Heart left ventricle (tissue), 16 donors: ENCODE measurements around the gene CHN2. TPM values are rescaled to one million over a fixed set of nuclear protein-coding genes. Genes with fewer than 3 reads are reported as not detected.

ENCODE experiments used
- ATAC-seq, 4 donors: fragments of 200-7000 bp; cut with Tn5 transposase; one replicate each; pipeline ENCODE4 v1.9.1; 2020 to 2022; ENCODE audit warnings: moderate library complexity in 4 of 4, mild to moderate bottlenecking in 3 of 4, moderate number of reproducible peaks in 1 of 4
- DNase-seq, 5 donors: peaks; one replicate each; pipeline ENCODE4 v3.0.0-alpha.2; 2020
- H3K27ac ChIP-seq, 12 donors: fragments of 200-600 bp; sonication (generic) in 4 of 12; one replicate each; pipeline versions ENCODE4 v1.5.0 to v1.8.0; 2016 to 2022; ENCODE audit warnings: mild to moderate bottlenecking in 2 of 12
- H3K27me3 ChIP-seq, 9 donors: fragments of 200-600 bp; sonication (generic) in 2 of 9; one replicate each; pipeline versions ENCODE4 v1.5.1 to v1.8.0; 2016 to 2022; ENCODE audit warnings: mild to moderate bottlenecking in 3 of 9
- H3K36me3 ChIP-seq, 9 donors: fragments of 200-600 bp; sonication (generic) in 2 of 9; one replicate each; pipeline versions ENCODE4 v1.5.0 to v1.8.0; 2018 to 2022; ENCODE audit warnings: mild to moderate bottlenecking in 2 of 9
- H3K4me1 ChIP-seq, 12 donors: fragments of 200-600 bp; sonication (generic) in 4 of 12; one replicate each; pipeline versions ENCODE4 v1.5.0 to v1.8.0; 2016 to 2022; ENCODE audit warnings: mild to moderate bottlenecking in 3 of 12
- H3K4me3 ChIP-seq, 12 donors: fragments of 200-600 bp; sonication (generic) in 4 of 12; one replicate each; pipeline versions ENCODE4 v1.5.0 to v1.8.0; 2017 to 2022; ENCODE audit warnings: mild to moderate bottlenecking in 9 of 12, moderate library complexity in 4 of 12
- H3K9me3 ChIP-seq, 12 donors: fragments of 200-600 bp; sonication (generic) in 4 of 12; one replicate each; pipeline versions ENCODE4 v1.5.0 to v1.8.0; 2016 to 2022; ENCODE audit warnings: mild to moderate bottlenecking in 1 of 12
- CTCF ChIP-seq, 12 donors: fragments of 200-600 bp; sonication (generic) in 4 of 12; IDR thresholded peaks; one replicate each; pipeline versions ENCODE4 v1.5.0 to v1.8.0; 2018 to 2022; ENCODE audit warnings: antibody characterized with exemption in 12 of 12, mild to moderate bottlenecking in 5 of 12
- POLR2A ChIP-seq, 2 donors: fragments of 450-650 bp; IDR thresholded peaks; one replicate each; pipeline ENCODE4 v1.6.1; 2017; ENCODE audit warnings: antibody characterized with exemption in 2 of 2, mild to moderate bottlenecking in 2 of 2, moderate library complexity in 2 of 2
- whole genome bisulfite sequencing, 4 donors: extraction: QIAGEN DNeasy Blood & Tissue Kit in 2 of 4; methylation state at CpG; one replicate each; pipeline versions ENCODE4 v1.1.5 to v1.1.7; 2013 to 2018; 5-methylcytosine and 5-hydroxymethylcytosine counted together
- intact Hi-C, 10 donors: fragments of 100-400 bp; cut with DNase I; formaldehyde crosslinking; loops; one replicate each; pipeline versions ENCODE4 v1.11.1 to v1.14.2; 2022
- polyA plus RNA-seq, 2 donors: library from polyadenylated mRNA; stranded (reverse); fragments of 200-250 nt; gene quantifications; one replicate each; pipeline ENCODE4 v1.2.3, GENCODE V29; 2013
- total RNA-seq, 9 donors: library from RNA; depleted of rRNA in 2 of 9; stranded (reverse); fragments of >200 nt in 2 of 9; fragmentation: NEBNext Ultra II Directional in 3 of 9; extraction: Animal tissue kit (Norgen Biotek cat#: 25700) in 3 of 9; gene quantifications; one replicate each; pipeline versions ENCODE4 v1.1.0 to v1.2.4, GENCODE V29; 2016 to 2023
- donor health status: ischemic (EF 13 %, LVEDD 7.1; RV severe dilation, severe dysfunction).
- donor health status: healthy with polysubstance abuse.
- donor health status: DM: no; HTN: yes; CAD: no.
- donor health status: DM: no; HTN: no; CAD: no.
- donor health status: ischemic (EF 25% LVEDD 6.9; RV normal size, moderate dysfunction).
- donor health status: ischemic (EF 25% LVEDD 5.7; RV mildly dilated, moderate dysfunction).
- donor health status: healthy.
- donor health status: DM: yes; HTN: yes; CAD: no.
- donor health status: ischemic (EF 35%, LVEDD 5.7; RV mildly dilated, moderate dysfunction).
- donor health status: nonischemic (EF 11% LVEDD 7.7; RV severe dilation, severe dysfunction).
- donor health status: DM: yes; HTN: yes; CAD: no.
- donor health status: PGD.
- donor health status: ischemic (EF 29% LVEDD 5.4; RV normal size, mild dysfunction).
- donor health status: nonischemic (EF 23%, LVEDD 6.1; RV moderate dilation, normal function).

The CHN2 gene
- total and polyA plus RNA-seq, 11 donors: 11.2 to 54.4 (median 33.6) TPM

DNA sequence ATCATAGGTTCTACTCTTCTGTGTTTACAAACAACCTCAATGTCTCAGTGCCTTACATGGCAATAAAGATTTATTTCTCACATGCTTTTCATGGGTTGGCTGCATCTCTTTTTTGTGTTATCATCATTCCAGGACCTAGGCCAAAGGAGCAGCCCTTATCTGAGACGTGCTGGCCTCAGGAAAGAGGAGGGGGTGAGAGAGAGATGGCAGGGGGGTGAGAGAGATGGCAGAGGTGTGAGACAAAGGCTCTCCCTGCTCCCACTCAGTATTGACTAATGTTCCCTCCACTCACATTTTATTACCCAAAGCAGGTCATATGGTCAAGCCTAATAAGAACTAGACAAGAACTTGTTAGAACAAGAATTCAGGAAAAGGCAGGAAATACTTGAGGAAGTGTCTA is 249.0 kb downstream of the CHN2 start:
- TF ChIP-seq POLR2A (IDR thresholded peaks at IDR 0.05) (no peak), CTCF (IDR thresholded peaks at IDR 0.05) (no peak)
- Histone ChIP-seq H3K9me3 (no peaks in the 10 kb centered on the region), H3K4me3 (no peak overlapping the region), H3K27ac (no peak overlapping the region), H3K4me1 (peaks cover 0 to 35% (median 7%) of the 10 kb centered on the region in 12 donors), H3K36me3 (no peaks in the 10 kb centered on the region), H3K27me3 (no peaks in the 10 kb centered on the region)
- DNase-seq (no peak), ATAC-seq (peak; percentile 24 to 57 (median 39))
- WGBS, 4 donors: 21 to 42% (median 33%) methylated on average over 1 of the region's 1 CpG
- intact Hi-C loops: no loop called here

DNA sequence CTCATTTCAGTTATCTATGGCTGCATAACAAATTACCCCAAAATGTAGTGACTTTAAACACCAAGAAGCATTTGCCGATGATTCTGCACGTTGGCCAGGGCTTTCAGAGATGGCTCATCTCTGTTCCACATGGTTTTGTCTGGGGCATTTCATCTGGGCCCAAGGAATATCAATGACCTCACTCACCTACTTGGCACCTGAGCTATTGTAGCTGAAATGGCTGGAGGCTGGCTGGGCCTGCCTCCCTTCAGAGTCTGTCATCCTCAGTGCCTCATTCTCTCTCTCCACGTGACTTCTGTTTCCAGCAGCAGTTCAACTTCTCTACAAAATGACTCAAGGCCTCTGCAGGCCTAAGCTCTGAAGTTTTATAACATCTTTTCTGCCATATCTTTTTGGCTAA is 249.7 kb downstream of the CHN2 start:
- 76 to 84% (median 77%) methylated on average over 3 of the region's 3 CpGs for WGBS, 4 donors
- H3K27me3 ChIP-seq: no peaks in the 10 kb centered on the region
- no peak overlapping the region for H3K4me3 ChIP-seq
- DNase-seq: no peak
- TF ChIP-seq CTCF (IDR thresholded peaks at IDR 0.05): no peak
- TF ChIP-seq POLR2A (IDR thresholded peaks at IDR 0.05): no peak
- H3K9me3 ChIP-seq: no peaks in the 10 kb centered on the region
- H3K36me3 ChIP-seq: no peaks in the 10 kb centered on the region
- peaks cover 0 to 35% (median 7%) of the 10 kb centered on the region in 12 donors for H3K4me1 ChIP-seq
- intact Hi-C loops: no loop called here
- no peak overlapping the region for H3K27ac ChIP-seq
- peak in 2 of 4 donors; percentile 29 to 60 for ATAC-seq

GRCh38 chr7:29445736-29446135 is 251.2 kb downstream of the CHN2 start:
- no peak for DNase-seq
- Histone ChIP-seq H3K36me3 (no peaks in the 10 kb centered on the region), H3K9me3 (no peaks in the 10 kb centered on the region), H3K27ac (no peak overlapping the region), H3K4me3 (no peak overlapping the region), H3K4me1 (peaks cover 0 to 35% (median 7%) of the 10 kb centered on the region in 12 donors), H3K27me3 (no peaks in the 10 kb centered on the region)
- intact Hi-C loops: no loop called here
- ATAC-seq: no peak
- no peak for TF ChIP-seq POLR2A (IDR thresholded peaks at IDR 0.05)
- TF ChIP-seq CTCF (IDR thresholded peaks at IDR 0.05): no peak
- 74 to 87% (median 81%) methylated on average over 6 of the region's 6 CpGs for WGBS, 4 donors

DNA sequence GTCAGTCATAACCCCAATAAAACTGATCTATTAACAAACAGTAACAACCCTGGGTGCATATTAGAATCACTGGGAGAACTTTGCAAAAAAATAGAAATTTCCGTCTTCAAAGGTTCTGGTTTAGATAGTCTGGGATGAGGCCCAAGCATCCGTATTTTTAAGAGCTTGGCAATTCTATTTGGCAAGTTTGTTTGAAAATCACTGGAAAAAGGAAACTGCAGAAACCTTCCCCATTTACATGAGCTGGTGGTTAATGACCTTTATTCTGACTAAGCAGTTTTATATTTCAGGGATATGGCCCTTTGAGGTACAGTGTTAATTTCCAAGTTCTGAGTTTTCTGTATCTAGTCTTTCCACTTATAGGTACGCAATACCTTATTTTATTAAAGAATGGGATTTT is 253.3 kb downstream of the CHN2 start:
- Histone ChIP-seq H3K27me3 (no peaks in the 10 kb centered on the region), H3K9me3 (no peaks in the 10 kb centered on the region), H3K4me1 (peaks cover 0 to 25% (median 7%) of the 10 kb centered on the region in 12 donors), H3K36me3 (no peaks in the 10 kb centered on the region), H3K4me3 (no peak overlapping the region), H3K27ac (no peak overlapping the region)
- intact Hi-C loops: no loop called here
- WGBS, 4 donors: 79 to 85% (median 83%) methylated on average over 3 of the region's 3 CpGs
- no peak for DNase-seq
- ATAC-seq: no peak
- no peak for TF ChIP-seq CTCF (IDR thresholded peaks at IDR 0.05)
- TF ChIP-seq POLR2A (IDR thresholded peaks at IDR 0.05): no peak
